GM23248 (cell line): ENCODE results near the gene INA.

ENCODE experiments used
- EZH2 ChIP-seq: fragments of 200-600 bp; sonication (generic); IDR thresholded peaks from 2 replicates; pipeline ENCODE4 v1.6.1; 2018; ENCODE audit warnings: antibody characterized with exemption, mild to moderate bottlenecking; ENCODE audit not compliant: insufficient read depth, poor library complexity, severe bottlenecking
- EZH2phosphoT487 ChIP-seq: fragments of 200-600 bp; sonication (generic); IDR thresholded peaks from 2 replicates; pipeline ENCODE4 v1.6.1; 2018; ENCODE audit warnings: antibody characterized with exemption, moderate library complexity, mild to moderate bottlenecking, low read depth; ENCODE audit not compliant: insufficient read depth

DNA sequence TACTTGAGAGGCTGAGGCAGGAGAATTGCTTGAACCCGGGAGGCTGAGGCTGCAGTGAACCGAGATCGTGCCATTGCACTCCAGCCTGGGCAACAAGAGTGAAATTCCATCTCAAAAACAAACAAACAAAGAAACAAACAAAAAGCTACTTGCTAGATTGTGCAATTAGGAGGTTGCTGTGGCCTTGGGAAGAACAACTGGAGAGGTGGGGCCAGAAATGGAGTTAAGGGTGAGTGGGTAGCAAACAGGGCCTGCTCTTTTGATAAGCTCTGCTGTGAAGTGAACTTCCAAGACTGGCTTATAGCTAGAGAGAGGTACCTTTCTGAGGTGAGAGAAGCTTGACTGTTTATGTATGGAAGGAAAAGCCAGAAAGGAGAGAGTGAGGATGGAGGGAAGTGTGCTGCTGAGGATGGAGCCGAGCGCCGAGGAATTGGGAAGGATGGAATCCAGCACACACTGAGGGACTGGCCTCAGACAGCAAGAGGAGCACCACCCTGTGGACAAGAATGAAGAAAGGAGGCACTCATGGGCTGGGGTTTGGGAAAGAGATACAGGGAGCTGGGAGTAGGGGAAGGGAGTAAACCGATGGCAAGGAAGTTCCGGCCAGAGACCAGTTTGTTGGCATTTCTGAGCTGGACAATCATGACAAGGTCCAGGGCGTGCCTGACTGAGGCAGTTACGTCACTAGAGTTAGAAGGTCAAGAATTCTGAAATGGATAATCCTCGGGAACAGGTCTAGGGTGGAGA is 38.3 kb upstream of the INA start:
- TF ChIP-seq EZH2 = no peak
- TF ChIP-seq EZH2phosphoT487 = no peak
